ENCODE data around the gene PTPRN2. TPM values are rescaled to one million over a fixed set of nuclear protein-coding genes. Genes with fewer than 3 reads are reported as not detected.

Gene PTPRN2
- total RNA-seq, 1 donor from 2014 or later, result 11.4 TPM

DNA sequence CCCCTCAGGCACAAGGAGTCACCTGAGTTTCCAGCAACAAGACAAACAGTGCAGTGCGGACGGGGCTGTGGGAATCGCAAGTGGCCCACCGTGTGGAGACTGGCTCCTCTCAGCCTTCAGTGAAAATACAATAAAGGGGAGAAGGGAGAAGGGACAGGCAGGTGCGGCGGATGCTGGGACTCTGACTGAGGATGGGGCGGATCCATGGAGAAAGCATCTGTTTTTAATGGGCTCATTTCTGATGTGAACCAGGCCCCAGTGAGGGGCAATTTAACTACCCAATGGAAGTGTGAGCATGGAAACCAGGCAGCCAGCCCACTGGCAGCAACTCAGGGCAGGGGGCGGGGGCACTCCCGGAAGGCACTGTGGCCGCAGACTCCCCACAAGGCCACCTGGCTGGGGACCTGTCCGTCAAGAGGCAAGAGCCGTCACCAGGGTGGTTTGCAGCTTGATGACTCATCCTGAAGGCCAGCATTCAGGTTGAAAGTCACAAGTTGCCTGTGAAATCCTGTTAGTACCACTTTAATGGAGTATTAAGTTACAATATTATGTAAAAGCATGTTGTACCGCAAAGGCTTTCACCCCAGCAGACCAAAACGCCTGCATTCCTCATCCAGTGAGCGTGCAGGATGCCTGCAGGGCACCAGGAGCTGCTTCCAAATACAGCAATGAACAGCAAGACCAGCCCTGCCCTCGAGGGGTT, 476.4 kb downstream of the PTPRN2 start:
- Mint-ChIP-seq H3K9me3 (ENCODE audit: low read depth) (no peaks in the 10 kb centered on the region), H3K27me3 (peaks cover 4% of the 10 kb centered on the region), H3K36me3 (ENCODE audit: insufficient read depth) (no peaks in the 10 kb centered on the region), H3K4me1 (ENCODE audit: low read depth) (no peaks in the 10 kb centered on the region), H3K4me3 (ENCODE audit: low read depth) (no peak overlapping the region), H3K27ac (no peak overlapping the region)
- DNase-seq (ENCODE audit: low spot score, unreplicated experiment), result no peak
- TF ChIP-seq, protein P1, sequence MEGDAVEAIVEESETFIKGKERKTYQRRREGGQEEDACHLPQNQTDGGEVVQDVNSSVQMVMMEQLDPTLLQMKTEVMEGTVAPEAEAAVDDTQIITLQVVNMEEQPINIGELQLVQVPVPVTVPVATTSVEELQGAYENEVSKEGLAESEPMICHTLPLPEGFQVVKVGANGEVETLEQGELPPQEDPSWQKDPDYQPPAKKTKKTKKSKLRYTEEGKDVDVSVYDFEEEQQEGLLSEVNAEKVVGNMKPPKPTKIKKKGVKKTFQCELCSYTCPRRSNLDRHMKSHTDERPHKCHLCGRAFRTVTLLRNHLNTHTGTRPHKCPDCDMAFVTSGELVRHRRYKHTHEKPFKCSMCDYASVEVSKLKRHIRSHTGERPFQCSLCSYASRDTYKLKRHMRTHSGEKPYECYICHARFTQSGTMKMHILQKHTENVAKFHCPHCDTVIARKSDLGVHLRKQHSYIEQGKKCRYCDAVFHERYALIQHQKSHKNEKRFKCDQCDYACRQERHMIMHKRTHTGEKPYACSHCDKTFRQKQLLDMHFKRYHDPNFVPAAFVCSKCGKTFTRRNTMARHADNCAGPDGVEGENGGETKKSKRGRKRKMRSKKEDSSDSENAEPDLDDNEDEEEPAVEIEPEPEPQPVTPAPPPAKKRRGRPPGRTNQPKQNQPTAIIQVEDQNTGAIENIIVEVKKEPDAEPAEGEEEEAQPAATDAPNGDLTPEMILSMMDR (IDR thresholded peaks at IDR 0.05; ENCODE audit: unreplicated experiment), result no peak

DNA sequence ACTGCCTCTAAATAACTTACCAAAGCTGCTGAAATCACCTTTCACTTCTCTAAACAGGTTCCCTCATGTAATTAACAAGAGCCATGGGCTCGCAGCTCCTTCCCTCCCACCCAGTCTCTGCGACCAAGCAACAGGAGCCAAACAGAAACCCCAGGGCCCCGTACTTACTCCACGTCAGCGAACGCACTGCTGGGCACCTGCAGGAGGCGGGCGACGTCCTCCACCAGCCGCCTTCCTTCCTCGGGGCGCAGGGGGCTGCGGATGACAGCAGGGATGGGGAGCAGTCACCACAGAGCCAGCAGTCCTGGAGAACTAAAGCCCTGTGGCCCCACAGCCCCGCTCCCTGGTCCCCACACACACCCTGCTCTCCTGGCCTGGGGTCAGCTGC, 477.0 kb downstream of the PTPRN2 start:
- H3K4me3 Mint-ChIP-seq (ENCODE audit: low read depth), result no peak overlapping the region
- DNase-seq (ENCODE audit: low spot score, unreplicated experiment), result no peak
- H3K27ac Mint-ChIP-seq, result no peak overlapping the region
- TF ChIP-seq, protein P1 (IDR thresholded peaks at IDR 0.05; ENCODE audit: unreplicated experiment), result no peak
- no peaks in the 10 kb centered on the region for H3K36me3 Mint-ChIP-seq (ENCODE audit: insufficient read depth)
- H3K9me3 Mint-ChIP-seq (ENCODE audit: low read depth), result no peaks in the 10 kb centered on the region
- H3K27me3 Mint-ChIP-seq, result peaks cover 4% of the 10 kb centered on the region
- no peaks in the 10 kb centered on the region for H3K4me1 Mint-ChIP-seq (ENCODE audit: low read depth)

DNA sequence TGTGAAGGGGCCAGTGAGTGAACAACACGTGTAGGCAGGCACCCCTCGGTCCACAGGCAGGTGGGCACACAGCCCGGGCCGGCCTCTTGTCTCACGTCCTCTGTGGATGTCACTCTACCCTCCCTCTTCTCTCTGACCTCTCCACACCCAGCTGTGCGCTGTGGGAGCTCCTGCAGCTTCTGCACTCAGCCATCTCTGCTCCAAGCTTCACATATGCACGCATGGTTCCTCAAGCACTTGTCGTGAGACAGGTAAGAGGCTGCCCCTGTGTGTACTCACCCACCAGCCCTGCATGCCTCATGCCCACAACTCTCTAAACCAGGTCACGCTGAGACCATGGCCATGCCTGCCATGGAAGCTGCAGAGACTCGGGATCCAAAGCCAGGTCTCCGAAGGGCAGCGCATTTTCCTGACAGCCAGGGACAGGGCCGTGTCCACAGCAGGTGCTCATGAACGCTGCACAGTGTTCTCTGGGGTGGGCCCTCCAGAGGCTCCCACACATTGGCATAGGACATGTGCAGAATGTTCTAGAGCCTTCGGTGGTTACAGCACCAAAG, 477.5 kb downstream of the PTPRN2 start:
- peaks cover 4% of the 10 kb centered on the region for H3K27me3 Mint-ChIP-seq
- no peak overlapping the region for H3K4me3 Mint-ChIP-seq (ENCODE audit: low read depth)
- TF ChIP-seq, protein P1 (IDR thresholded peaks at IDR 0.05; ENCODE audit: unreplicated experiment), result no peak
- DNase-seq (ENCODE audit: low spot score, unreplicated experiment), result no peak
- no peaks in the 10 kb centered on the region for H3K4me1 Mint-ChIP-seq (ENCODE audit: low read depth)
- no peak overlapping the region for H3K27ac Mint-ChIP-seq
- H3K36me3 Mint-ChIP-seq (ENCODE audit: insufficient read depth), result no peaks in the 10 kb centered on the region
- H3K9me3 Mint-ChIP-seq (ENCODE audit: low read depth), result no peaks in the 10 kb centered on the region

DNA sequence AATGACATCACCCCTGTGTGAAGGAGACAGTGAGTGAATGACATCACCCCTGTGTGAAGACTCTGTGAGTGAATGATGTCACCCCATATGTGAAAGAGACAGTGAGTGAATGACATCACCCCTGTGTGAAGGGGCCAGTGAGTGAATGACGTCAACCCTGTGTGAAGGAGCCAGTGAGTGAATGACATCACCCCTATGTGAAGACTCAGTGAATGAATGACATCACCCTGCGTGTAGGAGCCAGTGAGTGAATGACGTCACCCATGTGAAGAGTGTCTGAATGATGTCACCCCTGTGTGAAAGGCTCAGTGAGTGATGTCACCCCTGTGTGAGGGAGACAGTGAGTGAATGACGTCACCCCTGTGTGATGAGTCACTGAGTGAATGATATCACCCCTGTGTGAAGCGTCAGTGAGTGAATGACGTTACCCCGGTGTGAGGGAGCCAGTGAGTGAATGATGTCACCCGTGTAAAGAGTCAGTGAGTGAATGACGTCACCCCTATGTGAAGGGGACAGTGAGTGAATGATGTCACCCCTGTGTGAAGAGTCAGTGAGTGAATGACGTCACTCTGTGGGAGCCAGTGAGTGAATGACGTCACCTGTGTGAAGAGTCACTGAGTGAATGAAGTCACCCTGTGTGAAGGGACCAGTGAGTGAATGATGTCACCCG, 478.1 kb downstream of the PTPRN2 start:
- DNase-seq (ENCODE audit: low spot score, unreplicated experiment), result no peak
- peaks cover 4% of the 10 kb centered on the region for H3K27me3 Mint-ChIP-seq

DNA sequence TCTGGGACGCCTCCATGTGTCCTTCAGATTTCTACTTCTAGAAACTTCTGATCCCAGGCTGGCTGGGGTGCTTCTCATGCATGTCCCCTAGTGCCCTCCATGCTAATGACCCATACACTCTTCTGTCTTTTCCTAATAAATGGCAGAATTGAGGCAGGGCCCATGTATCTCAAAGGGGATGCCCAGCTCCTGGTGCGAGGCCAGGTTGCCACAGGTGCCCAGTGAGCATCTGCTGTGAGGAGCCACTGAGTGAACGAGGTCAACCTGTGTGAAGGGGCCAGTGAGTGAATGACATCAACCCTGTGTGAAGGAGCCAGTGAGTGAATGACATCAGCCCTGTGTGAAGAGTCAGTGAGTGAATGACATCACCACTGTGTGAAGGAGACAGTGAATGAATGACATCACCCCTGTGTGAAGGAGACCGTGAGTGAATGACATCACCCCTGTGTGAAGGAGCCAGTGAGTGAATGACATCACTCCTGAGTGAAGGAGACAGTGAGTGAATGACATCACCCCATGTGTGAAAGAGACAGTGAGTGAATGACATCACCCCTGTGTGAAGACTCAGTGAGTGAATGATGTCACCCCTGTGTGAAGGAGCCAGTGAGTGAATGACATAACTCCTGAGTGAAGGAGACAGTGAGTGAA, 478.9 kb downstream of the PTPRN2 start:
- no peak for DNase-seq (ENCODE audit: low spot score, unreplicated experiment)
- Mint-ChIP-seq H3K27me3 (peaks cover 4% of the 10 kb centered on the region), H3K4me3 (ENCODE audit: low read depth) (no peak overlapping the region), H3K36me3 (ENCODE audit: insufficient read depth) (no peaks in the 10 kb centered on the region), H3K27ac (no peak overlapping the region), H3K4me1 (ENCODE audit: low read depth) (no peaks in the 10 kb centered on the region), H3K9me3 (ENCODE audit: low read depth) (no peaks in the 10 kb centered on the region)
- TF ChIP-seq, protein P1 (IDR thresholded peaks at IDR 0.05; ENCODE audit: unreplicated experiment), result no peak

More for the DNA sequence above, 478.1 kb downstream of the PTPRN2 start:
- H3K9me3 Mint-ChIP-seq (ENCODE audit: low read depth), result no peaks in the 10 kb centered on the region
- H3K36me3 Mint-ChIP-seq (ENCODE audit: insufficient read depth), result no peaks in the 10 kb centered on the region
- no peak overlapping the region for H3K4me3 Mint-ChIP-seq (ENCODE audit: low read depth)
- TF ChIP-seq, protein P1 (IDR thresholded peaks at IDR 0.05; ENCODE audit: unreplicated experiment), result no peak
- no peak overlapping the region for H3K27ac Mint-ChIP-seq
- H3K4me1 Mint-ChIP-seq (ENCODE audit: low read depth), result no peaks in the 10 kb centered on the region
